ENCODE results near the gene LGALS12. TPM values are rescaled to one million over a fixed set of nuclear protein-coding genes. Genes with fewer than 3 reads are reported as not detected.

Gene LGALS12
- total RNA-seq, 1 donor from 2014 or later: 9.9 TPM

- no peak overlapping the region for H3K4me3 ChIP-seq (ENCODE audit: low read length in 3 of 3)
- H3K4me1 ChIP-seq (ENCODE audit: control insufficient read depth in 3 of 3, insufficient read depth in 3 of 3, low read length in 3 of 3): peaks cover 5 to 13% (median 8%) of the 10 kb centered on the region in 3 donors
- H3K27me3 ChIP-seq (ENCODE audit: control insufficient read depth in 3 of 3, insufficient read depth in 3 of 3, low read length in 3 of 3): peaks cover 0 to 5% (median 2%) of the 10 kb centered on the region in 3 donors
- no peak overlapping the region for H3K27ac ChIP-seq (ENCODE audit: low read depth, low read length)
- no peak overlapping the region for H3K9ac ChIP-seq (ENCODE audit: low read depth in 1 of 3, low read length in 3 of 3)
- no peaks in the 10 kb centered on the region for H3K36me3 ChIP-seq (ENCODE audit: control insufficient read depth in 3 of 3, insufficient read depth in 3 of 3, low read length in 3 of 3)
- peaks cover 0 to 6% (median 0%) of the 10 kb centered on the region in 3 donors for H3K9me3 ChIP-seq (ENCODE audit: control insufficient read depth in 3 of 3, low read length in 3 of 3)
Observed at GRCh38 chr11:63489879-63490278, 16.0 kb upstream of the LGALS12 start.

- Histone ChIP-seq H3K9ac (ENCODE audit: low read depth in 1 of 3, low read length in 3 of 3) (peak within 1 kb of the TSS; percentile 38 to 70 (median 59)), H3K27me3 (ENCODE audit: control insufficient read depth in 3 of 3, insufficient read depth in 3 of 3, low read length in 3 of 3) (peaks cover 0 to 5% (median 2%) of the 10 kb centered on the region in 3 donors), H3K4me1 (ENCODE audit: control insufficient read depth in 3 of 3, insufficient read depth in 3 of 3, low read length in 3 of 3) (peaks cover 5 to 13% (median 8%) of the 10 kb centered on the region in 3 donors), H3K36me3 (ENCODE audit: control insufficient read depth in 3 of 3, insufficient read depth in 3 of 3, low read length in 3 of 3) (no peaks in the 10 kb centered on the region), H3K4me3 (ENCODE audit: low read length in 3 of 3) (peak within 1 kb of the TSS; percentile 68 to 74 (median 71)), H3K9me3 (ENCODE audit: control insufficient read depth in 3 of 3, low read length in 3 of 3) (no peaks in the 10 kb centered on the region), H3K27ac (ENCODE audit: low read depth, low read length) (no peak within 1 kb of the TSS)
Observed at GRCh38 chr11:63490551-63491239, 15.2 kb upstream of the LGALS12 start, which contains the start of gene PLAAT5. Gene PLAAT5, minus strand, starts transcription at chr11:63491167. Its CDS starts 133 bp downstream, at chr11:63491034.

GRCh38 chr11:63491240-63491587, 14.7 kb upstream of the LGALS12 start:
- peaks cover 5 to 13% (median 8%) of the 10 kb centered on the region in 3 donors for H3K4me1 ChIP-seq (ENCODE audit: control insufficient read depth in 3 of 3, insufficient read depth in 3 of 3, low read length in 3 of 3)
- no peak overlapping the region for H3K27ac ChIP-seq (ENCODE audit: low read depth, low read length)
- H3K9me3 ChIP-seq (ENCODE audit: control insufficient read depth in 3 of 3, low read length in 3 of 3): no peaks in the 10 kb centered on the region
- peaks cover 0 to 5% (median 2%) of the 10 kb centered on the region in 3 donors for H3K27me3 ChIP-seq (ENCODE audit: control insufficient read depth in 3 of 3, insufficient read depth in 3 of 3, low read length in 3 of 3)
- H3K36me3 ChIP-seq (ENCODE audit: control insufficient read depth in 3 of 3, insufficient read depth in 3 of 3, low read length in 3 of 3): no peaks in the 10 kb centered on the region
- peak overlapping the region; percentile 30 to 70 (median 59) for H3K9ac ChIP-seq (ENCODE audit: low read depth in 1 of 3, low read length in 3 of 3)
- H3K4me3 ChIP-seq (ENCODE audit: low read length in 3 of 3): peak overlapping the region; percentile 68 to 74 (median 71)

- H3K9me3 ChIP-seq (ENCODE audit: control insufficient read depth in 3 of 3, low read length in 3 of 3): no peaks in the 10 kb centered on the region
- H3K36me3 ChIP-seq (ENCODE audit: control insufficient read depth in 3 of 3, insufficient read depth in 3 of 3, low read length in 3 of 3): no peaks in the 10 kb centered on the region
- peaks cover 5 to 13% (median 8%) of the 10 kb centered on the region in 3 donors for H3K4me1 ChIP-seq (ENCODE audit: control insufficient read depth in 3 of 3, insufficient read depth in 3 of 3, low read length in 3 of 3)
- peak overlapping the region in 2 of 3 donors; percentile 38 to 59 for H3K9ac ChIP-seq (ENCODE audit: low read depth in 1 of 3, low read length in 3 of 3)
- peak overlapping the region in 2 of 3 donors; percentile 68 to 71 for H3K4me3 ChIP-seq (ENCODE audit: low read length in 3 of 3)
- H3K27me3 ChIP-seq (ENCODE audit: control insufficient read depth in 3 of 3, insufficient read depth in 3 of 3, low read length in 3 of 3): peaks cover 0 to 5% (median 2%) of the 10 kb centered on the region in 3 donors
- H3K27ac ChIP-seq (ENCODE audit: low read depth, low read length): no peak overlapping the region
Observed at GRCh38 chr11:63491636-63492372, 14.1 kb upstream of the LGALS12 start.

- Histone ChIP-seq H3K27ac (ENCODE audit: low read depth, low read length) (no peak overlapping the region), H3K4me3 (ENCODE audit: low read length in 3 of 3) (no peak overlapping the region), H3K4me1 (ENCODE audit: control insufficient read depth in 3 of 3, insufficient read depth in 3 of 3, low read length in 3 of 3) (peaks cover 5 to 13% (median 8%) of the 10 kb centered on the region in 3 donors), H3K9ac (ENCODE audit: low read depth in 1 of 3, low read length in 3 of 3) (no peak overlapping the region), H3K27me3 (ENCODE audit: control insufficient read depth in 3 of 3, insufficient read depth in 3 of 3, low read length in 3 of 3) (peaks cover 0 to 5% (median 2%) of the 10 kb centered on the region in 3 donors), H3K36me3 (ENCODE audit: control insufficient read depth in 3 of 3, insufficient read depth in 3 of 3, low read length in 3 of 3) (no peaks in the 10 kb centered on the region), H3K9me3 (ENCODE audit: control insufficient read depth in 3 of 3, low read length in 3 of 3) (peaks cover 0 to 2% (median 0%) of the 10 kb centered on the region in 3 donors)
Observed at GRCh38 chr11:63492441-63492840, 13.4 kb upstream of the LGALS12 start.

GRCh38 chr11:63493127-63493526, 12.8 kb upstream of the LGALS12 start:
- Histone ChIP-seq H3K27me3 (ENCODE audit: control insufficient read depth in 3 of 3, insufficient read depth in 3 of 3, low read length in 3 of 3) (peaks cover 0 to 5% (median 2%) of the 10 kb centered on the region in 3 donors), H3K4me3 (ENCODE audit: low read length in 3 of 3) (no peak overlapping the region), H3K27ac (ENCODE audit: low read depth, low read length) (no peak overlapping the region), H3K36me3 (ENCODE audit: control insufficient read depth in 3 of 3, insufficient read depth in 3 of 3, low read length in 3 of 3) (no peaks in the 10 kb centered on the region), H3K4me1 (ENCODE audit: control insufficient read depth in 3 of 3, insufficient read depth in 3 of 3, low read length in 3 of 3) (peaks cover 5 to 13% (median 8%) of the 10 kb centered on the region in 3 donors), H3K9ac (ENCODE audit: low read depth in 1 of 3, low read length in 3 of 3) (no peak overlapping the region), H3K9me3 (ENCODE audit: control insufficient read depth in 3 of 3, low read length in 3 of 3) (peaks cover 0 to 2% (median 0%) of the 10 kb centered on the region in 3 donors)

GRCh38 chr11:63494975-63495374, 10.9 kb upstream of the LGALS12 start:
- H3K4me1 ChIP-seq (ENCODE audit: control insufficient read depth in 3 of 3, insufficient read depth in 3 of 3, low read length in 3 of 3): peaks cover 5 to 13% (median 6%) of the 10 kb centered on the region in 3 donors
- H3K9me3 ChIP-seq (ENCODE audit: control insufficient read depth in 3 of 3, low read length in 3 of 3): peaks cover 0 to 2% (median 0%) of the 10 kb centered on the region in 3 donors
- H3K9ac ChIP-seq (ENCODE audit: low read depth in 1 of 3, low read length in 3 of 3): no peak overlapping the region
- no peaks in the 10 kb centered on the region for H3K36me3 ChIP-seq (ENCODE audit: control insufficient read depth in 3 of 3, insufficient read depth in 3 of 3, low read length in 3 of 3)
- H3K4me3 ChIP-seq (ENCODE audit: low read length in 3 of 3): no peak overlapping the region
- H3K27me3 ChIP-seq (ENCODE audit: control insufficient read depth in 3 of 3, insufficient read depth in 3 of 3, low read length in 3 of 3): peaks cover 0 to 5% (median 2%) of the 10 kb centered on the region in 3 donors
- no peak overlapping the region for H3K27ac ChIP-seq (ENCODE audit: low read depth, low read length)

- Histone ChIP-seq H3K4me3 (ENCODE audit: low read length in 3 of 3) (no peak overlapping the region), H3K4me1 (ENCODE audit: control insufficient read depth in 3 of 3, insufficient read depth in 3 of 3, low read length in 3 of 3) (peaks cover 0 to 4% (median 3%) of the 10 kb centered on the region in 3 donors), H3K36me3 (ENCODE audit: control insufficient read depth in 3 of 3, insufficient read depth in 3 of 3, low read length in 3 of 3) (no peaks in the 10 kb centered on the region), H3K9me3 (ENCODE audit: control insufficient read depth in 3 of 3, low read length in 3 of 3) (peaks cover 0 to 2% (median 0%) of the 10 kb centered on the region in 3 donors), H3K27ac (ENCODE audit: low read depth, low read length) (no peak overlapping the region), H3K9ac (ENCODE audit: low read depth in 1 of 3, low read length in 3 of 3) (no peak overlapping the region), H3K27me3 (ENCODE audit: control insufficient read depth in 3 of 3, insufficient read depth in 3 of 3, low read length in 3 of 3) (no peaks in the 10 kb centered on the region)
Observed at GRCh38 chr11:63499874-63500273, 6.0 kb upstream of the LGALS12 start.

GRCh38 chr11:63501236-63501635, 4.6 kb upstream of the LGALS12 start:
- peaks cover 0 to 16% (median 11%) of the 10 kb centered on the region in 3 donors for H3K4me1 ChIP-seq (ENCODE audit: control insufficient read depth in 3 of 3, insufficient read depth in 3 of 3, low read length in 3 of 3)
- H3K27me3 ChIP-seq (ENCODE audit: control insufficient read depth in 3 of 3, insufficient read depth in 3 of 3, low read length in 3 of 3): no peaks in the 10 kb centered on the region
- no peak overlapping the region for H3K4me3 ChIP-seq (ENCODE audit: low read length in 3 of 3)
- H3K9ac ChIP-seq (ENCODE audit: low read depth in 1 of 3, low read length in 3 of 3): no peak overlapping the region
- H3K9me3 ChIP-seq (ENCODE audit: control insufficient read depth in 3 of 3, low read length in 3 of 3): peaks cover 0 to 2% (median 0%) of the 10 kb centered on the region in 3 donors
- H3K36me3 ChIP-seq (ENCODE audit: control insufficient read depth in 3 of 3, insufficient read depth in 3 of 3, low read length in 3 of 3): no peaks in the 10 kb centered on the region
- no peak overlapping the region for H3K27ac ChIP-seq (ENCODE audit: low read depth, low read length)

All from skeletal muscle tissue (tissue), 4 donors.